Mesenchymal stem cell (in vitro differentiated cells and primary cell): ENCODE data around the gene KIFC3.

Source experiments
- DNase-seq: peaks from one replicate; pipeline ENCODE4 v3.0.0-alpha.2; 2013
- H2AFZ ChIP-seq: one replicate; pipeline ENCODE4 v1.6.1; 2013; ENCODE audit warnings: low read depth, mild to moderate bottlenecking, control low read depth, inconsistent platforms, low read length, moderate library complexity
- H2AK5ac ChIP-seq: 2 replicates; pipeline ENCODE4 v1.6.1; 2013; ENCODE audit warnings: low read length, moderate library complexity, mild to moderate bottlenecking, inconsistent platforms; ENCODE audit not compliant: severe bottlenecking
- H2BK120ac ChIP-seq: one replicate; pipeline ENCODE4 v1.6.1; 2013; ENCODE audit warnings: low read depth, mild to moderate bottlenecking, inconsistent platforms, low read length, moderate library complexity
- H2BK12ac ChIP-seq, 2 experiments: one replicate each; pipeline ENCODE4 v1.6.1; 2013; ENCODE audit warnings: inconsistent platforms in 2 of 2, low read length in 2 of 2, mild to moderate bottlenecking in 2 of 2, moderate library complexity in 2 of 2, control low read depth in 1 of 2
- H2BK15ac ChIP-seq: one replicate; pipeline ENCODE4 v1.6.1; 2013; ENCODE audit warnings: mild to moderate bottlenecking, low read depth, inconsistent platforms; ENCODE audit not compliant: poor library complexity, severe bottlenecking
- H2BK5ac ChIP-seq: 2 replicates; pipeline ENCODE4 v1.6.1; 2013; ENCODE audit warnings: low read depth, mild to moderate bottlenecking, low read length, control low read depth, inconsistent platforms; ENCODE audit not compliant: poor library complexity, severe bottlenecking
- H3K14ac ChIP-seq, 2 experiments: one replicate each; pipeline ENCODE4 v1.6.1; 2013; ENCODE audit warnings: inconsistent platforms in 2 of 2, low read length in 2 of 2, control low read depth in 1 of 2, mild to moderate bottlenecking in 1 of 2, moderate library complexity in 1 of 2
- H3K18ac ChIP-seq, 2 experiments: one replicate each; pipeline ENCODE4 v1.6.1; 2013; ENCODE audit warnings: inconsistent platforms in 2 of 2, low read length in 2 of 2, control low read depth in 1 of 2, low read depth in 1 of 2, mild to moderate bottlenecking in 1 of 2
- H3K23ac ChIP-seq, 2 experiments: one replicate each; pipeline ENCODE4 v1.6.1; 2013; ENCODE audit warnings: inconsistent platforms in 2 of 2, low read length in 2 of 2, mild to moderate bottlenecking in 2 of 2, moderate library complexity in 2 of 2, control low read depth in 1 of 2
- H3K27ac ChIP-seq: 2 replicates; pipeline ENCODE4 v1.5.1; 2013; ENCODE audit warnings: mild to moderate bottlenecking, moderate library complexity, low read length, control low read depth, inconsistent platforms; ENCODE audit not compliant: poor library complexity, severe bottlenecking
- H3K27me3 ChIP-seq, 2 experiments: 2 replicates each; pipeline versions ENCODE4 v1.6.1 to v1.7.0; 2013; ENCODE audit warnings: low read length in 2 of 2, mild to moderate bottlenecking in 2 of 2, moderate library complexity in 2 of 2, control low read depth in 1 of 2, inconsistent platforms in 1 of 2; ENCODE audit not compliant: control insufficient read depth in 1 of 2, insufficient read depth in 1 of 2
- H3K36me3 ChIP-seq, 2 experiments: 2 replicates each; pipeline versions ENCODE4 v1.6.1 to v1.7.0; 2013; ENCODE audit warnings: low read length in 2 of 2, control low read depth in 1 of 2, inconsistent platforms in 1 of 2, low read depth in 1 of 2, mild to moderate bottlenecking in 1 of 2; ENCODE audit not compliant: insufficient read depth in 2 of 2, control insufficient read depth in 1 of 2
- H3K4ac ChIP-seq, 2 experiments: one replicate each; pipeline ENCODE4 v1.6.1; 2013; ENCODE audit warnings: inconsistent platforms in 2 of 2, low read length in 2 of 2, mild to moderate bottlenecking in 2 of 2, moderate library complexity in 2 of 2, control low read depth in 1 of 2, low read depth in 1 of 2
- H3K4me1 ChIP-seq: 2 replicates; pipeline ENCODE4 v1.6.1; 2013; ENCODE audit warnings: low read depth, low read length, control low read depth; ENCODE audit not compliant: control insufficient read depth, insufficient read depth
- H3K4me2 ChIP-seq: 2 replicates; pipeline ENCODE4 v1.6.1; 2013; ENCODE audit warnings: low read length, mild to moderate bottlenecking, inconsistent platforms; ENCODE audit not compliant: poor library complexity, severe bottlenecking
- H3K4me3 ChIP-seq, 2 experiments: 2 replicates each; pipeline versions ENCODE4 v1.5.1 to v1.7.0; 2013; ENCODE audit warnings: low read length in 2 of 2, mild to moderate bottlenecking in 2 of 2, control low read depth in 1 of 2, low read depth in 1 of 2; ENCODE audit not compliant: insufficient read depth in 1 of 2
- H3K79me1 ChIP-seq: replicated peaks from 2 replicates; pipeline ENCODE4 v1.6.1; 2013; ENCODE audit warnings: mild to moderate bottlenecking, control low read depth, low read length, inconsistent platforms; ENCODE audit not compliant: poor library complexity, severe bottlenecking
- H3K9ac ChIP-seq: 2 replicates; pipeline ENCODE4 v1.7.0; 2013; ENCODE audit warnings: mild to moderate bottlenecking, low read length, moderate library complexity
- H3K9me3 ChIP-seq: 2 replicates; pipeline ENCODE4 v1.7.0; 2013; ENCODE audit warnings: mild to moderate bottlenecking, low read length; ENCODE audit not compliant: control insufficient read depth
- H4K8ac ChIP-seq: one replicate; pipeline ENCODE4 v1.6.1; 2013; ENCODE audit warnings: inconsistent platforms, mild to moderate bottlenecking, low read length, moderate library complexity
- H4K91ac ChIP-seq: one replicate; pipeline ENCODE4 v1.6.1; 2013; ENCODE audit warnings: mild to moderate bottlenecking, low read length, inconsistent platforms
- WGBS: methylation state at CpG from one replicate; pipeline ENCODE4 v1.1.7; 2013; ENCODE audit warnings: mixed read lengths; 5-methylcytosine and 5-hydroxymethylcytosine counted together

Gene KIFC3

GRCh38 chr16:57845115-57845514 is 42.8 kb upstream of the KIFC3 start:
- Histone ChIP-seq H3K79me1 (peaks cover 2% of the 10 kb centered on the region), H3K4ac (no peak overlapping the region), H3K27me3 (peaks cover 0 to 24% of the 10 kb centered on the region in 2 experiments), H3K4me3 (no peak overlapping the region), H3K14ac (no peak overlapping the region), H2AFZ (no peak overlapping the region), H2BK120ac (no peak overlapping the region), H3K4me1 (peaks cover 37% of the 10 kb centered on the region), H2BK12ac (no peak overlapping the region), H2AK5ac (peak overlapping the region; percentile 65), H3K9me3 (no peaks in the 10 kb centered on the region), H3K36me3 (no peaks in the 10 kb centered on the region), H3K27ac (peak overlapping the region; percentile 62), H2BK5ac (peak overlapping the region; percentile 9), H4K91ac (no peak overlapping the region), H2BK15ac (no peak overlapping the region), H3K18ac (no peak overlapping the region), H3K9ac (no peak overlapping the region), H3K4me2 (no peak overlapping the region), H3K23ac (no peak overlapping the region), H4K8ac (no peak overlapping the region)
- 78% methylated on average over 8 of the region's 8 CpGs for WGBS
- DNase-seq: no peak

DNA sequence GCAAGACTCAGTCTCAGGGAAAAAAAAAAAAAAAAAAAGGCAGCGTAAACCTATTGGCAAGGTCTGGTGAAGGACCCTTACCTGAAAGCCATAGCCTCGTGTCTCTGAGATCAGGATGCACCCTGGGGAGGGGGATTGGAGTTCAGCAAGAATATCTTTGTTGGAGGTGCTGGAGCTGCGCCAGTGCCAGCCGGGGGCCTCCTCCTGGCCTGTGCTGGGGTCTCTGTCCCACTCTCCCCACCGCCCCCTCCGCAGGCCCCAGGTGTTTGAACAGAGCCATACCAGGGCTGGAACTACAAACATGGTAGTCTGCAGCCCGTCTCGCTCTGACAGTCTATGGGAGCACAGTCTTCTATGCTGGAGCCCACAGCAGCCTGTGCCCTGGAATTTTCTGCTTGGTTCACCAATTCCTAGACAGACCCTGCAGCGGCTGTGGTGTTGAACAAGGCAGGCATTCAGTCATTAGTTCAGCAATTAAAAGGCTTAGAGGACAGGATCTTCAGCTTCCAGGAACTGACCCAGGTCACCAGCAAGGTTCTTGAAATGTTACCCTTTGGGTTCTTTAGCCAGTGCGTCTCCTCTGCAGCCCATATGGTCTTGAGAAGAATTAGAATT is 42.2 kb upstream of the KIFC3 start:
- no peak overlapping the region for H2BK120ac ChIP-seq
- no peak overlapping the region for H2BK12ac ChIP-seq
- H3K9me3 ChIP-seq: no peaks in the 10 kb centered on the region
- H3K4me2 ChIP-seq: no peak overlapping the region
- no peak overlapping the region for H2BK15ac ChIP-seq
- 88% methylated on average over 10 of the region's 10 CpGs for WGBS
- H2AFZ ChIP-seq: no peak overlapping the region
- peaks cover 2% of the 10 kb centered on the region for H3K79me1 ChIP-seq
- no peak overlapping the region for H4K91ac ChIP-seq
- no peak overlapping the region for H4K8ac ChIP-seq
- H2BK5ac ChIP-seq: peak overlapping the region; percentile 21
- no peak overlapping the region for H3K4me3 ChIP-seq
- H3K14ac ChIP-seq: no peak overlapping the region
- H2AK5ac ChIP-seq: peak overlapping the region; percentile 65
- no peak overlapping the region for H3K18ac ChIP-seq
- H3K23ac ChIP-seq: no peak overlapping the region
- no peak overlapping the region for H3K9ac ChIP-seq
- peaks cover 0 to 24% of the 10 kb centered on the region in 2 experiments for H3K27me3 ChIP-seq
- peak overlapping the region; percentile 62 for H3K27ac ChIP-seq
- H3K4ac ChIP-seq: no peak overlapping the region
- no peaks in the 10 kb centered on the region for H3K36me3 ChIP-seq
- no peak for DNase-seq
- peaks cover 37% of the 10 kb centered on the region for H3K4me1 ChIP-seq

GRCh38 chr16:57843400-57843799 is 41.1 kb upstream of the KIFC3 start:
- H3K79me1 ChIP-seq: peaks cover 2% of the 10 kb centered on the region
- no peak overlapping the region for H3K4ac ChIP-seq
- H3K9me3 ChIP-seq: no peaks in the 10 kb centered on the region
- no peak overlapping the region for H2AFZ ChIP-seq
- H3K9ac ChIP-seq: no peak overlapping the region
- 100% methylated on average over 1 of the region's 1 CpG for WGBS
- H3K14ac ChIP-seq: no peak overlapping the region
- no peak overlapping the region for H2BK120ac ChIP-seq
- H2AK5ac ChIP-seq: peak overlapping the region; percentile 95
- no peak overlapping the region for H3K23ac ChIP-seq
- peak overlapping the region; percentile 60 for H2BK5ac ChIP-seq
- peak overlapping the region; percentile 97 for H3K27ac ChIP-seq
- H3K4me1 ChIP-seq: peaks cover 37% of the 10 kb centered on the region
- peaks cover 0 to 26% of the 10 kb centered on the region in 2 experiments for H3K27me3 ChIP-seq
- H2BK15ac ChIP-seq: no peak overlapping the region
- H4K91ac ChIP-seq: no peak overlapping the region
- H3K4me3 ChIP-seq: no peak overlapping the region
- DNase-seq: no peak
- H3K36me3 ChIP-seq: no peaks in the 10 kb centered on the region
- H2BK12ac ChIP-seq: no peak overlapping the region
- no peak overlapping the region for H3K4me2 ChIP-seq
- H4K8ac ChIP-seq: no peak overlapping the region
- H3K18ac ChIP-seq: no peak overlapping the region

DNA sequence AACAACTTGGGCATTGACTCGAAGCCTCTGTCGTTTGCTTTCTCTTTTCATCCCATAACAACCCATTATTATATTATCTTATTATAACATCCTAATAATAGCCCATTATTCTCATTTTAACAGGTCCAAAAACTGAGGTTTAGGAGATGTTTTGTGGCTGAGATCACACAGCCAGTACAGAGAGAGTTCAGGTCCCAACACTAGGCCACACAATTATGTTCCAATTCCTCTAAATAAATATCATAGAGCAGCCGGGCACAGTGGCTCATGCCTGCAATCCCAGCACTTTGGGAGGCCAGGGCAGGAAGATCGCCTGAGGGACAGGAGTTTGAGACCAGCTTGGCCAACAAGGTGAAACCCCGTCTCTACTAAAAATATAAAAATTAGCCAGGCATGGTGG is 40.3 kb upstream of the KIFC3 start:
- Histone ChIP-seq H3K79me1 (peaks cover 2% of the 10 kb centered on the region), H3K4me2 (no peak overlapping the region), H3K9me3 (no peaks in the 10 kb centered on the region), H2AFZ (no peak overlapping the region), H3K23ac (no peak overlapping the region), H2BK5ac (peak overlapping the region; percentile 94), H3K4me3 (no peak overlapping the region), H3K4ac (no peak overlapping the region), H2AK5ac (no peak overlapping the region), H3K4me1 (peaks cover 40% of the 10 kb centered on the region), H3K14ac (no peak overlapping the region), H3K27ac (peak overlapping the region; percentile 97), H4K8ac (no peak overlapping the region), H3K9ac (no peak overlapping the region), H2BK12ac (no peak overlapping the region), H2BK120ac (no peak overlapping the region), H3K36me3 (no peaks in the 10 kb centered on the region), H2BK15ac (no peak overlapping the region), H4K91ac (no peak overlapping the region), H3K27me3 (peaks cover 0 to 26% of the 10 kb centered on the region in 2 experiments), H3K18ac (no peak overlapping the region)
- DNase-seq: no peak
- WGBS: 68% methylated on average over 3 of the region's 5 CpGs
